ENCODE data around the gene PRR14L. TPM values are rescaled to one million over a fixed set of nuclear protein-coding genes. Genes with fewer than 3 reads are reported as not detected.
A peak's percentile ranks its signal among the peaks of the same experiment; 100 is the strongest.
"Not testable (repeated sequence)": the region's sequence is repeated elsewhere in the genome, so short reads cannot be mapped to it uniquely, and the experiment has no call there.

The PRR14L gene
- total and polyA plus RNA-seq, 8 donors, result 25.8 to 55.1 (median 30.3) TPM

- TF ChIP-seq CTCF (IDR thresholded peaks at IDR 0.05), result no peak
- Histone ChIP-seq H3K4me1 (no peaks in the 10 kb centered on the region), H3K27ac (no peak overlapping the region), H3K9me3 (no peaks in the 10 kb centered on the region), H3K27me3 (no peaks in the 10 kb centered on the region), H3K4me3 (no peak overlapping the region), H3K36me3 (peaks cover 0 to 98% of the 10 kb centered on the region in 2 donors)
- no peak for DNase-seq
- no peak for ATAC-seq
- intact Hi-C loops (cut with DNase I), result no loop called here
Observed at GRCh38 chr22:31773416-31773815, 23.5 kb upstream of the PRR14L start.

- Histone ChIP-seq H3K27me3 (no peaks in the 10 kb centered on the region), H3K9me3 (no peaks in the 10 kb centered on the region), H3K27ac (no peak overlapping the region), H3K36me3 (peaks cover 0 to 98% of the 10 kb centered on the region in 2 donors), H3K4me1 (no peaks in the 10 kb centered on the region), H3K4me3 (no peak overlapping the region)
- no peak for TF ChIP-seq CTCF (IDR thresholded peaks at IDR 0.05)
- intact Hi-C loops (cut with DNase I), result no loop called here
- ATAC-seq (no peak), DNase-seq (no peak)
Observed at GRCh38 chr22:31768422-31769059, 18.6 kb upstream of the PRR14L start.

GRCh38 chr22:31764785-31765184 lies 14.9 kb upstream of the PRR14L start:
- intact Hi-C loops (cut with DNase I), result no loop called here
- H3K27ac ChIP-seq, result no peak overlapping the region
- no peaks in the 10 kb centered on the region for H3K9me3 ChIP-seq
- ATAC-seq (no peak), DNase-seq (no peak)
- H3K36me3 ChIP-seq, result peaks cover 0 to 100% of the 10 kb centered on the region in 2 donors
- H3K4me3 ChIP-seq, result no peak overlapping the region
- no peaks in the 10 kb centered on the region for H3K27me3 ChIP-seq
- TF ChIP-seq CTCF (IDR thresholded peaks at IDR 0.05), result no peak
- no peaks in the 10 kb centered on the region for H3K4me1 ChIP-seq

- H3K36me3 ChIP-seq, result peaks cover 0 to 66% of the 10 kb centered on the region in 2 donors
- H3K4me1 ChIP-seq, result peaks cover 11 to 16% of the 10 kb centered on the region in 2 donors
- intact Hi-C loops (cut with DNase I); H3K4me3 ChIP-seq; H3K27ac ChIP-seq; H3K27me3 ChIP-seq; DNase-seq; ATAC-seq; H3K9me3 ChIP-seq: not testable (repeated sequence)
Observed at GRCh38 chr22:31758860-31759259, 8.9 kb upstream of the PRR14L start.

- intact Hi-C loops (cut with DNase I), result no loop called here
- no peak for TF ChIP-seq CTCF (IDR thresholded peaks at IDR 0.05)
- no peaks in the 10 kb centered on the region for H3K9me3 ChIP-seq
- H3K27ac ChIP-seq, result no peak overlapping the region
- peaks cover 0 to 50% of the 10 kb centered on the region in 2 donors for H3K36me3 ChIP-seq
- ATAC-seq (no peak), DNase-seq (no peak)
- H3K4me3 ChIP-seq, result no peak overlapping the region
- H3K27me3 ChIP-seq, result no peaks in the 10 kb centered on the region
- H3K4me1 ChIP-seq, result peaks cover 15 to 28% of the 10 kb centered on the region in 2 donors
Observed at GRCh38 chr22:31757265-31757664, 7.3 kb upstream of the PRR14L start.

GRCh38 chr22:31754813-31755212 lies 4.9 kb upstream of the PRR14L start:
- no peak for TF ChIP-seq CTCF (IDR thresholded peaks at IDR 0.05)
- ATAC-seq (no peak), DNase-seq (no peak)
- peak overlapping the region in 1 of 2 donors; percentile 85 for H3K4me3 ChIP-seq
- no peaks in the 10 kb centered on the region for H3K9me3 ChIP-seq
- H3K27ac ChIP-seq, result peak overlapping the region; percentile 95 to 97
- intact Hi-C loops (cut with DNase I), result no loop called here
- peaks cover 0 to 26% of the 10 kb centered on the region in 2 donors for H3K36me3 ChIP-seq
- H3K4me1 ChIP-seq, result peaks cover 20 to 39% of the 10 kb centered on the region in 2 donors
- H3K27me3 ChIP-seq, result no peaks in the 10 kb centered on the region

Data from left lung (tissue), 10 donors.